Gastroesophageal sphincter (tissue), 3 donors: Measurements from ENCODE around the gene THRB.

ENCODE experiments used
- CTCF ChIP-seq, 4 experiments: fragments of 200-600 bp in 2 of 4; fragments of 450-650 bp in 2 of 4; sonication (generic) in 1 of 4; IDR thresholded peaks; one replicate each; pipeline ENCODE4 v1.5.1; 2017 to 2019; ENCODE audit warnings: antibody characterized with exemption in 4 of 4, mild to moderate bottlenecking in 2 of 4, moderate library complexity in 2 of 4
- POLR2A ChIP-seq, 2 donors: fragments of 450-650 bp; IDR thresholded peaks; one replicate each; pipeline ENCODE4 v1.6.1; 2017; ENCODE audit warnings: antibody characterized with exemption in 2 of 2, mild to moderate bottlenecking in 2 of 2, moderate library complexity in 1 of 2

GRCh38 chr3:24167429-24167828 is 327.2 kb downstream of the THRB start:
- TF ChIP-seq POLR2A (IDR thresholded peaks at IDR 0.05) (no peak), CTCF (IDR thresholded peaks at IDR 0.05) (no peak)
